Motor neuron (in vitro differentiated cells): Measurements from ENCODE around the gene PLA2G7. TPM values are rescaled to one million over a fixed set of nuclear protein-coding genes. Genes with fewer than 3 reads are reported as not detected.
"Not testable (repeated sequence)": the region's sequence is repeated elsewhere in the genome, so short reads cannot be mapped to it uniquely, and the experiment has no call there.

ENCODE experiments used
- ATAC-seq, 8 experiments: fragments of 200-7000 bp; cut with Tn5 transposase; replicated peaks in 6 of 8; 2 replicates each; pipeline ENCODE4 v1.8.0; 2021; ENCODE audit warnings: mild to moderate bottlenecking in 8 of 8, moderate library complexity in 8 of 8
- H3K27ac ChIP-seq, 2 donors: fragments of 250-450 bp; sonication (Bioruptor Pico); 2 replicates each; pipeline ENCODE4 v1.9.0; 2021; ENCODE audit warnings: antibody characterized with exemption in 2 of 2, mild to moderate bottlenecking in 2 of 2, moderate library complexity in 1 of 2
- H3K4me1 ChIP-seq, 2 donors: fragments of 250-450 bp; sonication (Bioruptor Pico); replicated peaks in 1 of 2; 2 replicates each; pipeline ENCODE4 v1.6.1; 2021; ENCODE audit warnings: antibody characterized with exemption in 2 of 2, mild to moderate bottlenecking in 2 of 2, moderate library complexity in 1 of 2
- H3K4me3 ChIP-seq, 5 donors: fragments of 250-450 bp; sonication (Bioruptor Pico); 2 replicates each; pipeline ENCODE4 v1.9.0; 2021; ENCODE audit warnings: antibody characterized with exemption in 5 of 5, mild to moderate bottlenecking in 5 of 5, moderate library complexity in 4 of 5
- WGBS, 10 experiments: fragments of 450-650 bp; shearing (Covaris generic); methylation state at CpG; one replicate each; pipeline ENCODE4 v1.0.0; 2022; 5-methylcytosine and 5-hydroxymethylcytosine counted together
- in situ Hi-C, 9 experiments: fragments of 400-800 bp; cut with MboI; loops; one replicate each; pipeline ENCODE4 v1.15.0; 2021; ENCODE audit warnings: low sequenced_read_pairs in 9 of 9, low pct_unique_long_range_greater_than_20kb in 2 of 9; ENCODE audit not compliant: unreplicated experiment in 9 of 9
- total RNA-seq, 8 experiments: library from RNA; unstranded; fragments of 300-600 nt; gene quantifications; 2 replicates each; pipeline versions ENCODE4 v1.2.3 to v1.2.4, GENCODE V29; 2022

The PLA2G7 gene
- total RNA-seq, 8 experiments from 2014 or later, result 0.14 to 15.0 (median 0.46) TPM

DNA sequence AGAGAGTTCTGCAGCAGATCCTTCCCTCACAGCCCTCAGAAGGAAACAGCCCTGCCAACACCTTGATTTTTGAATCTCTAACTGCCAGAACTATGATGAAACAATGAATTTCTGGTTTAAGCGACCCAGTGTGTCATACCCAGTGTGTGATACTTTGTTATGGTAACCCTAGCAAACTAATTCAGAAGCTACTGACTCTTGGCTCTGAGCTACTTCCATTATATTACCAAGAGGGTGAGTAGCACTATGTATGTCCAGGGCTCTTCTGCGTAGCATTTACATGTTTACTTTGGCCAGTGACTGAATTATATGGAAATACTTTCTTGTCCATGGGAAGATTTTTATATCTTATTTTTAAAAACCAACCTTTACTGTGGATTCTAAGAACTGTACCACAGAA lies 28.3 kb upstream of the PLA2G7 start:
- in situ Hi-C loops, result no loop called here
- H3K4me3 ChIP-seq, result no peak overlapping the region
- H3K4me1 ChIP-seq, result no peaks in the 10 kb centered on the region
- peak in 2 of 8 experiments; percentile 58 to 75 for ATAC-seq
- H3K27ac ChIP-seq, result no peak overlapping the region
- WGBS, 10 experiments, result 44 to 100% (median 83%) methylated on average over 1 to 2 of the region's 2 CpGs; no CpG with 5 or more reads in 3 of the 10 experiments

- Histone ChIP-seq H3K4me1 (no peaks in the 10 kb centered on the region), H3K27ac (no peak overlapping the region), H3K4me3 (no peak overlapping the region)
- in situ Hi-C loops, result no loop called here
- WGBS, 10 experiments, result 20 to 100% (median 84%) methylated on average over 1 to 3 of the region's 3 CpGs; no CpG with 5 or more reads in 2 of the 10 experiments
- peak in 1 of 8 experiments; percentile 41 for ATAC-seq
Measured at GRCh38 chr6:46760925-46761324, 25.8 kb upstream of the PLA2G7 start.

GRCh38 chr6:46758960-46759753 lies 24.0 kb upstream of the PLA2G7 start:
- in situ Hi-C loops, result no loop called here
- WGBS, 10 experiments, result 44 to 99% (median 87%) methylated on average over 3 to 4 of the region's 4 CpGs; no CpG with 5 or more reads in 1 of the 10 experiments
- Histone ChIP-seq H3K4me3 (no peak overlapping the region), H3K4me1 (no peaks in the 10 kb centered on the region), H3K27ac (no peak overlapping the region)
- no peak for ATAC-seq

- in situ Hi-C loops, result no loop called here
- H3K4me1 ChIP-seq, result no peaks in the 10 kb centered on the region
- 38 to 89% (median 68%) methylated on average over 1 to 2 of the region's 2 CpGs; no CpG with 5 or more reads in 2 of the 10 experiments for WGBS, 10 experiments
- H3K4me3 ChIP-seq, result no peak overlapping the region
- peak; percentile 58 to 92 (median 76) for ATAC-seq
- H3K27ac ChIP-seq, result no peak overlapping the region
Measured at GRCh38 chr6:46757214-46757596, 22.0 kb upstream of the PLA2G7 start.

DNA sequence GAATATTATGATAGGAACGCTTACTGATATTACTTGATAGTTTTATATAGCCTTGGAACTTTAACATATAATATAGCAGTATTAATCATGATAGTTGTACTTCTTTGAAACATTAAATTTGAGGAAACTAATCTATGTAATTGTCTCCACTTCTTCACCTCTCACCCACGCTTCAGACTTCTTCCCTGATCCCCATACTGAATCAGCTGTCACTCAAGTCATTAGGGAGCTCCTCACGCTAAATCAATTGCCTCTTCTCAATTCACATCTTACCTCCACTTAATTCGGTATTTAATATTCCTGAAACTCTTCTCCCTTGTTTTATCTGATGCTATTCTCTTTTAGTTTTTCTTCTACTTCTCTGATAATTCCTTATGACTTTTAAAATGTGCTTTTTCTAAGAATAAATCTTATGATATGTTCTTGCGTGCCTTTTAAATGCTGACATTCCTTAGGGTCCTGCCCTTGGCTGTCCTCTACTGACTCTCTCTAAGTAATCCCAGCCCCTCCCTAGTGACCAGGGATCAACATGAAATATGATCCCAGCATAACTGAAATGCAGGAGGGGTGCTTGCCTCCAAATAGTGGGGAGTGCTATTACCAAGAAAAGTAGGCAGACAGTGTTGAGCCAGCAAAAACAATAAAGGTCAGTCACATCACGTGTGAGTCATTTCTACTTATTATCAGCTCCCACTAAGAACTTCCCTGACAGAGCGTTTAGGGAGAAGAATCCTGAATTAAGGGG lies 21.5 kb upstream of the PLA2G7 start:
- H3K4me3 ChIP-seq, result no peak overlapping the region
- no peak overlapping the region for H3K27ac ChIP-seq
- ATAC-seq, result peak; percentile 44 to 85 (median 67)
- in situ Hi-C loops, result no loop called here
- WGBS, 10 experiments, result 26 to 91% (median 72%) methylated on average over 3 to 7 of the region's 7 CpGs
- no peaks in the 10 kb centered on the region for H3K4me1 ChIP-seq

GRCh38 chr6:46755865-46756264 lies 20.7 kb upstream of the PLA2G7 start:
- 0 to 63% (median 15%) methylated on average over 1 of the region's 1 CpG; no CpG with 5 or more reads in 3 of the 10 experiments for WGBS, 10 experiments
- ATAC-seq, result peak in 1 of 8 experiments; percentile 37

DNA sequence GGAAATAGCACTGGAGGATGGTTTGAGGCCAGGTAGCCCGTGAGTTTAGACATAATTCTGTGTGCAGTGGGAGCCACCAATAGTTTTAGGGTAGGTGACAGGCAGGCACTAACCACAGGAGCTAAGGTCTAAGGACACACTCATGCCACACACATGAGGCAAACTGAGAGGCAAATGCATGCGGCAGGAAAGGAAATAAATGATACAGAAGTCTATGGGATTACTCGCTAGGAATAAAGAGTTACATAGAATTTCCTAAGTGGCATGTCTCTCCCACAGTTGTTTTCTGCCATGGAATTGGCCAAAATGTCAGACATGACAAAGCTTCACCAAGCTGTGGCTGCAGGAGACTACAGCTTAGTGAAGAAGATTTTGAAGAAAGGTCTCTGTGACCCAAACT lies 16.5 kb upstream of the PLA2G7 start:
- no peak overlapping the region for H3K27ac ChIP-seq
- no peaks in the 10 kb centered on the region for H3K4me1 ChIP-seq
- WGBS, 10 experiments, result 35 to 100% (median 72%) methylated on average over 1 to 3 of the region's 3 CpGs; no CpG with 5 or more reads in 2 of the 10 experiments
- no peak overlapping the region for H3K4me3 ChIP-seq
- ATAC-seq, result no peak
- in situ Hi-C loops, result no loop called here

More at GRCh38 chr6:46755865-46756264, 20.7 kb upstream of the PLA2G7 start:
- Histone ChIP-seq H3K4me1 (no peaks in the 10 kb centered on the region), H3K4me3 (no peak overlapping the region), H3K27ac (no peak overlapping the region)
- in situ Hi-C loops, result no loop called here

DNA sequence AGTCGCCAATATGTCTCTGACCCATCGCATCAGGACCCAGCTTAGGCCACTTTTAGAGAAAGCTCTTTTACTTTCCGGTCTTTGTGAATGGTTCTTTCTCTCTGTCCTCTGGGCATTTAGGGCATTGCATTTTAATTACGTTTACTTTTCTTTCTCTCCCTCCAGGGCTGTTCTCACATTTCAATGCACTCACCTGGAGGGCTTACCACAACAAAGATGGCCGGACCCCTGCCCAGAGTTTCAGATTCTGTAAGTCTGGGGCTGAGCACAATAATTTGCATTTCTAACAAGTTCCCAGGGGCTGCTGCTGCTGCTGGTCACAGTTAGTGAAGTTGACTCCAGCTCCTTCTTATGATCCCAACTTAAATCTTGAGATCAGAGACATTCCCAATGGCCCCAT lies 14.6 kb upstream of the PLA2G7 start:
- no peak overlapping the region for H3K27ac ChIP-seq
- no peak for ATAC-seq

GRCh38 chr6:46748940-46749503 lies 13.8 kb upstream of the PLA2G7 start:
- Histone ChIP-seq H3K4me1 (no peaks in the 10 kb centered on the region), H3K4me3 (no peak overlapping the region), H3K27ac (no peak overlapping the region)
- in situ Hi-C loops, result no loop called here
- no peak for ATAC-seq
- WGBS, 10 experiments, result 17 to 100% (median 73%) methylated on average over 1 to 3 of the region's 5 CpGs; no CpG with 5 or more reads in 4 of the 10 experiments

More for the DNA sequence above, 14.6 kb upstream of the PLA2G7 start:
- in situ Hi-C loops, result no loop called here
- Histone ChIP-seq H3K4me3 (no peak overlapping the region), H3K4me1 (no peaks in the 10 kb centered on the region)
- WGBS, 10 experiments, result 17 to 76% (median 67%) methylated on average over 1 to 5 of the region's 5 CpGs; no CpG with 5 or more reads in 1 of the 10 experiments

- Histone ChIP-seq H3K4me1 (no peaks in the 10 kb centered on the region), H3K4me3 (no peak within 1 kb of the TSS), H3K27ac (no peak within 1 kb of the TSS)
- peak in 4 of 8 experiments; percentile 59 to 82 (median 78) for ATAC-seq
- WGBS, 10 experiments, result 0 to 80% (median 27%) methylated on average over 1 of the region's 1 CpG; no CpG with 5 or more reads in 2 of the 10 experiments
- in situ Hi-C loops, result no loop called here
Measured at GRCh38 chr6:46746696-46747095, 11.5 kb upstream of the PLA2G7 start, which contains the start of gene ANKRD66. TSS of gene ANKRD66 (plus strand) at chr6:46746933. CDS start at chr6:46751949, 5,016 bp downstream.

DNA sequence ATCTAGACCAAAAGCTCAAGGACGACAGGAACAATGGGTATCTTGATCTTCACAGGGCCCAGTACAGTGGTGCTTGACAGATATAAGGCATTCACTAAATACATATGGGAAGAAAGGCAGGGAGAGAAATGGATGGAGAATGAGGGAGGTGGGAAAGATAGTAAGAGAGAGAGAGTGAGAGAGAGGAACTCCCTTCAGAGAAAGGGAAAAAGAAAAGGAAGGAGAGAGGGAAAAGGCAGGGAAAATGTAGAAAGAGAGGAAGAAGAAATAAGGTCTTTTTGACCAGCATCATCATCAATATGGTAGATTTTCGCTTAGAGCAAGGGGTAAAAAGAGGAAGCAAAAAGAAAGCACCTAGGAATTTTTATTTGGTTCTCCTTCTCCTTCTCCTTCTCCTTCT lies 10.8 kb upstream of the PLA2G7 start:
- no peak overlapping the region for H3K4me3 ChIP-seq
- H3K27ac ChIP-seq, result no peak overlapping the region
- no peak for ATAC-seq
- in situ Hi-C loops, result no loop called here
- WGBS, 10 experiments, result 5 to 90% (median 55%) methylated on average over 1 to 2 of the region's 2 CpGs; no CpG with 5 or more reads in 1 of the 10 experiments
- H3K4me1 ChIP-seq, result no peaks in the 10 kb centered on the region

DNA sequence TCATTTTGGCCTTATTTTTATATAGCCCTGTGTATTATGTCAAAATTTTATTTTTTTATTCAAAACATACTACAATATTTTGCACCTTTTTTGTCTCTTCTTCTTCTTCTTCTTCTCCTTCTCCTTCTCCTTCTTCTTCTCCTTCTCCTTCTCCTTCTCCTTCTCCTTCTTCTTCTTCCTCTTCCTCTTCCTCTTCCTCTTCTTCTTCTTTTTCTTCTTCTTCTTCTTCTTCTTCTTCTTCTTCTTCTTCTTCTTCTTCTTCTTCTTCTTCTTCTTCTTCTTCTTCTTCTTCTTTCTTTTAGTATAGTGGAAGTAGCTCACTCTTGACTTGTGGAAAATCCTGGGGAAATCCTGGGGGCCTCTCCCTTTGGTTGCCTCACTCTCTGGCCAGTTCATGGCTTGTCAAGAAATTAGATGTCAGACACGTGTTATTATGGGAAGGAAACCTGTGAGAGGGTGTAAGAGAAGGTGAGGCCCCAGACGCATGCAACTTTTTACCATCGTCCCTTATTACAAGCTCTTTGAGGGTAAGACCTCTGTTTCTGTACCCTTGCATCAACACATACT lies 9.1 kb upstream of the PLA2G7 start:
- H3K27ac ChIP-seq, in situ Hi-C loops, H3K4me1 ChIP-seq, H3K4me3 ChIP-seq, ATAC-seq: not testable (repeated sequence)
- WGBS, 10 experiments, result 10 to 100% (median 65%) methylated on average over 1 to 3 of the region's 3 CpGs; no CpG with 5 or more reads in 3 of the 10 experiments
